ENCODE measurements around the gene PFDN4. TPM values are rescaled to one million over a fixed set of nuclear protein-coding genes. Genes with fewer than 3 reads are reported as not detected.

Gene PFDN4
- total and polyA plus RNA-seq, 7 experiments from 2014 or later: 14.6 to 46.5 (median 19.7) TPM

GRCh38 chr20:54179946-54180345 lies 27.9 kb upstream of the PFDN4 start:
- ChIA-PET POLR2A (no interaction called here), CTCF (no interaction called here)
- ATAC-seq (no peak), DNase-seq (no peak)
- Histone ChIP-seq H3K4me3 (ENCODE audit: low read length) (no peak overlapping the region), H3K27ac (ENCODE audit: low read depth, low read length) (no peak overlapping the region), H3K9me3 (ENCODE audit: control insufficient read depth in 2 of 3, low read length in 3 of 3) (no peaks in the 10 kb centered on the region), H3K36me3 (ENCODE audit: control insufficient read depth in 2 of 3, insufficient read depth in 3 of 3, low read length in 3 of 3) (no peaks in the 10 kb centered on the region), H3K27me3 (ENCODE audit: control insufficient read depth in 2 of 2, insufficient read depth in 2 of 2, low read length in 2 of 2) (no peaks in the 10 kb centered on the region), H3K4me1 (ENCODE audit: control insufficient read depth in 2 of 2, insufficient read depth in 2 of 2, low read length in 2 of 2) (no peaks in the 10 kb centered on the region)
- Mint-ChIP-seq H3K9me3 (no peaks in the 10 kb centered on the region), H3K27ac (no peak overlapping the region), H3K4me1 (peaks cover 0 to 6% (median under 1%) of the 10 kb centered on the region in 7 donors), H3K4me3 (no peak overlapping the region), H3K27me3 (peaks cover 40 to 61% (median 58%) of the 10 kb centered on the region in 5 donors), H3K36me3 (no peaks in the 10 kb centered on the region)
- intact Hi-C loops (cut with micrococcal nuclease): no loop called here

GRCh38 chr20:54180931-54181330 lies 27.0 kb upstream of the PFDN4 start:
- H3K27ac ChIP-seq (ENCODE audit: low read depth, low read length): no peak overlapping the region
- POLR2A ChIA-PET: no interaction called here
- Mint-ChIP-seq H3K27me3 (peaks cover 35 to 62% (median 61%) of the 10 kb centered on the region in 5 donors), H3K4me1 (peaks cover 0 to 6% (median 0%) of the 10 kb centered on the region in 7 donors), H3K27ac (no peak overlapping the region), H3K4me3 (no peak overlapping the region), H3K9me3 (no peaks in the 10 kb centered on the region), H3K36me3 (no peaks in the 10 kb centered on the region)
- no peak for DNase-seq
- H3K9me3 ChIP-seq (ENCODE audit: control insufficient read depth in 2 of 3, low read length in 3 of 3): no peaks in the 10 kb centered on the region
- H3K4me3 ChIP-seq (ENCODE audit: low read length): no peak overlapping the region
- no peak for ATAC-seq
- intact Hi-C loops (cut with micrococcal nuclease): no loop called here
- no peaks in the 10 kb centered on the region for H3K36me3 ChIP-seq (ENCODE audit: control insufficient read depth in 2 of 3, insufficient read depth in 3 of 3, low read length in 3 of 3)
- H3K4me1 ChIP-seq (ENCODE audit: control insufficient read depth in 2 of 2, insufficient read depth in 2 of 2, low read length in 2 of 2): no peaks in the 10 kb centered on the region
- no peaks in the 10 kb centered on the region for H3K27me3 ChIP-seq (ENCODE audit: control insufficient read depth in 2 of 2, insufficient read depth in 2 of 2, low read length in 2 of 2)
- CTCF ChIA-PET: no interaction called here

GRCh38 chr20:54184071-54184470 lies 23.8 kb upstream of the PFDN4 start:
- H3K27me3 ChIP-seq (ENCODE audit: control insufficient read depth in 2 of 2, insufficient read depth in 2 of 2, low read length in 2 of 2): no peaks in the 10 kb centered on the region
- H3K36me3 ChIP-seq (ENCODE audit: control insufficient read depth in 2 of 3, insufficient read depth in 3 of 3, low read length in 3 of 3): no peaks in the 10 kb centered on the region
- intact Hi-C loops (cut with micrococcal nuclease): no loop called here
- H3K27me3 Mint-ChIP-seq: peaks cover 21 to 51% (median 44%) of the 10 kb centered on the region in 5 donors
- DNase-seq: no peak
- ChIA-PET POLR2A (no interaction called here), CTCF (no interaction called here)
- no peaks in the 10 kb centered on the region for H3K4me1 ChIP-seq (ENCODE audit: control insufficient read depth in 2 of 2, insufficient read depth in 2 of 2, low read length in 2 of 2)
- H3K9me3 ChIP-seq (ENCODE audit: control insufficient read depth in 2 of 3, low read length in 3 of 3): no peaks in the 10 kb centered on the region
- no peak overlapping the region for H3K4me3 ChIP-seq (ENCODE audit: low read length)
- no peaks in the 10 kb centered on the region for H3K36me3 Mint-ChIP-seq
- no peak overlapping the region for H3K4me3 Mint-ChIP-seq
- ATAC-seq: no peak
- H3K27ac Mint-ChIP-seq: no peak overlapping the region
- H3K27ac ChIP-seq (ENCODE audit: low read depth, low read length): no peak overlapping the region
- H3K9me3 Mint-ChIP-seq: peaks cover 0 to under 1% (median 0%) of the 10 kb centered on the region in 11 donors
- peaks cover 0 to 6% (median 0%) of the 10 kb centered on the region in 7 donors for H3K4me1 Mint-ChIP-seq

GRCh38 chr20:54184904-54185626 lies 22.8 kb upstream of the PFDN4 start:
- no peaks in the 10 kb centered on the region for H3K36me3 ChIP-seq (ENCODE audit: control insufficient read depth in 2 of 3, insufficient read depth in 3 of 3, low read length in 3 of 3)
- H3K4me3 Mint-ChIP-seq: no peak overlapping the region
- H3K4me3 ChIP-seq (ENCODE audit: low read length): no peak overlapping the region
- no peaks in the 10 kb centered on the region for H3K27me3 ChIP-seq (ENCODE audit: control insufficient read depth in 2 of 2, insufficient read depth in 2 of 2, low read length in 2 of 2)
- peaks cover 0 to 3% (median 0%) of the 10 kb centered on the region in 7 donors for H3K4me1 Mint-ChIP-seq
- peaks cover 21 to 51% (median 42%) of the 10 kb centered on the region in 5 donors for H3K27me3 Mint-ChIP-seq
- intact Hi-C loops (cut with micrococcal nuclease): no loop called here
- H3K36me3 Mint-ChIP-seq: no peaks in the 10 kb centered on the region
- POLR2A ChIA-PET: no interaction called here
- no peaks in the 10 kb centered on the region for H3K4me1 ChIP-seq (ENCODE audit: control insufficient read depth in 2 of 2, insufficient read depth in 2 of 2, low read length in 2 of 2)
- ATAC-seq (no peak), DNase-seq (no peak)
- no peak overlapping the region for H3K27ac Mint-ChIP-seq
- peaks cover 0 to 1% (median 0%) of the 10 kb centered on the region in 11 donors for H3K9me3 Mint-ChIP-seq
- CTCF ChIA-PET: no interaction called here
- no peak overlapping the region for H3K27ac ChIP-seq (ENCODE audit: low read depth, low read length)
- no peaks in the 10 kb centered on the region for H3K9me3 ChIP-seq (ENCODE audit: control insufficient read depth in 2 of 3, low read length in 3 of 3)

GRCh38 chr20:54188132-54188849 lies 19.6 kb upstream of the PFDN4 start:
- H3K4me1 Mint-ChIP-seq: no peaks in the 10 kb centered on the region
- intact Hi-C loops (cut with micrococcal nuclease): no loop called here
- no peak overlapping the region for H3K27ac ChIP-seq (ENCODE audit: low read depth, low read length)
- H3K4me3 ChIP-seq (ENCODE audit: low read length): no peak overlapping the region
- H3K27ac Mint-ChIP-seq: no peak overlapping the region
- ChIA-PET CTCF (no interaction called here), POLR2A (no interaction called here)
- H3K9me3 ChIP-seq (ENCODE audit: control insufficient read depth in 2 of 3, low read length in 3 of 3): no peaks in the 10 kb centered on the region
- H3K36me3 Mint-ChIP-seq: no peaks in the 10 kb centered on the region
- DNase-seq (no peak), ATAC-seq (no peak)
- peaks cover 15 to 32% (median 25%) of the 10 kb centered on the region in 5 donors for H3K27me3 Mint-ChIP-seq
- H3K4me1 ChIP-seq (ENCODE audit: control insufficient read depth in 2 of 2, insufficient read depth in 2 of 2, low read length in 2 of 2): no peaks in the 10 kb centered on the region
- peaks cover 0 to 1% (median 0%) of the 10 kb centered on the region in 11 donors for H3K9me3 Mint-ChIP-seq
- no peaks in the 10 kb centered on the region for H3K36me3 ChIP-seq (ENCODE audit: control insufficient read depth in 2 of 3, insufficient read depth in 3 of 3, low read length in 3 of 3)
- H3K27me3 ChIP-seq (ENCODE audit: control insufficient read depth in 2 of 2, insufficient read depth in 2 of 2, low read length in 2 of 2): no peaks in the 10 kb centered on the region
- H3K4me3 Mint-ChIP-seq: no peak overlapping the region

- Histone ChIP-seq H3K4me3 (ENCODE audit: low read length) (no peak overlapping the region), H3K36me3 (ENCODE audit: control insufficient read depth in 2 of 3, insufficient read depth in 3 of 3, low read length in 3 of 3) (no peaks in the 10 kb centered on the region), H3K27me3 (ENCODE audit: control insufficient read depth in 2 of 2, insufficient read depth in 2 of 2, low read length in 2 of 2) (no peaks in the 10 kb centered on the region), H3K9me3 (ENCODE audit: control insufficient read depth in 2 of 3, low read length in 3 of 3) (no peaks in the 10 kb centered on the region), H3K4me1 (ENCODE audit: control insufficient read depth in 2 of 2, insufficient read depth in 2 of 2, low read length in 2 of 2) (no peaks in the 10 kb centered on the region), H3K27ac (ENCODE audit: low read depth, low read length) (no peak overlapping the region)
- ChIA-PET POLR2A (no interaction called here), CTCF (interaction anchor here (0.6 kb wide), 1 partner anchor 10 kb away, joined by 3 read pairs; no protein-coding TSS in a partner anchor)
- intact Hi-C loops (cut with micrococcal nuclease): no loop called here
- ATAC-seq (no peak), DNase-seq (no peak)
- H3K4me1 Mint-ChIP-seq: no peaks in the 10 kb centered on the region
- H3K36me3 Mint-ChIP-seq: no peaks in the 10 kb centered on the region
- no peak overlapping the region for H3K4me3 Mint-ChIP-seq
- peaks cover 15 to 25% (median 22%) of the 10 kb centered on the region in 5 donors for H3K27me3 Mint-ChIP-seq
- H3K27ac Mint-ChIP-seq: no peak overlapping the region
- peaks cover 0 to 1% (median 0%) of the 10 kb centered on the region in 11 donors for H3K9me3 Mint-ChIP-seq
Observed at GRCh38 chr20:54189630-54190029, 18.3 kb upstream of the PFDN4 start.
